Heart left ventricle (tissue), 13 donors: ENCODE data around the gene TLR1.

Experiments used
- CTCF ChIP-seq, 12 donors: fragments of 200-600 bp; sonication (generic) in 4 of 12; IDR thresholded peaks; one replicate each; pipeline versions ENCODE4 v1.5.0 to v1.8.0; 2018 to 2022; ENCODE audit warnings: antibody characterized with exemption in 12 of 12, mild to moderate bottlenecking in 5 of 12
- POLR2A ChIP-seq, 2 donors: fragments of 450-650 bp; IDR thresholded peaks; one replicate each; pipeline ENCODE4 v1.6.1; 2017; ENCODE audit warnings: antibody characterized with exemption in 2 of 2, mild to moderate bottlenecking in 2 of 2, moderate library complexity in 2 of 2
- donor health status: ischemic (EF 13 %, LVEDD 7.1; RV severe dilation, severe dysfunction).
- donor health status: DM: no; HTN: yes; CAD: no.
- donor health status: DM: no; HTN: no; CAD: no.
- donor health status: ischemic (EF 25% LVEDD 6.9; RV normal size, moderate dysfunction).
- donor health status: ischemic (EF 25% LVEDD 5.7; RV mildly dilated, moderate dysfunction).
- donor health status: ischemic (EF 35%, LVEDD 5.7; RV mildly dilated, moderate dysfunction).
- donor health status: nonischemic (EF 11% LVEDD 7.7; RV severe dilation, severe dysfunction).
- donor health status: DM: yes; HTN: yes; CAD: no.
- donor health status: PGD.
- donor health status: ischemic (EF 29% LVEDD 5.4; RV normal size, mild dysfunction).
- donor health status: nonischemic (EF 23%, LVEDD 6.1; RV moderate dilation, normal function).

GRCh38 chr4:38804654-38805295 lies at the start of gene TLR1:
- TF ChIP-seq CTCF (IDR thresholded peaks at IDR 0.05) (peak in 11 of 12 donors; percentile 40 to 67 (median 53)), POLR2A (IDR thresholded peaks at IDR 0.05) (no peak)
